ENCODE data around the gene ZNF862. TPM values are rescaled to one million over a fixed set of nuclear protein-coding genes. Genes with fewer than 3 reads are reported as not detected.
"Not testable (repeated sequence)": the region's sequence is repeated elsewhere in the genome, so short reads cannot be mapped to it uniquely, and the experiment has no call there.

Gene ZNF862
- total and polyA plus RNA-seq, 5 donors from 2014 or later, result 5.3 to 32.8 (median 7.2) TPM

DNA sequence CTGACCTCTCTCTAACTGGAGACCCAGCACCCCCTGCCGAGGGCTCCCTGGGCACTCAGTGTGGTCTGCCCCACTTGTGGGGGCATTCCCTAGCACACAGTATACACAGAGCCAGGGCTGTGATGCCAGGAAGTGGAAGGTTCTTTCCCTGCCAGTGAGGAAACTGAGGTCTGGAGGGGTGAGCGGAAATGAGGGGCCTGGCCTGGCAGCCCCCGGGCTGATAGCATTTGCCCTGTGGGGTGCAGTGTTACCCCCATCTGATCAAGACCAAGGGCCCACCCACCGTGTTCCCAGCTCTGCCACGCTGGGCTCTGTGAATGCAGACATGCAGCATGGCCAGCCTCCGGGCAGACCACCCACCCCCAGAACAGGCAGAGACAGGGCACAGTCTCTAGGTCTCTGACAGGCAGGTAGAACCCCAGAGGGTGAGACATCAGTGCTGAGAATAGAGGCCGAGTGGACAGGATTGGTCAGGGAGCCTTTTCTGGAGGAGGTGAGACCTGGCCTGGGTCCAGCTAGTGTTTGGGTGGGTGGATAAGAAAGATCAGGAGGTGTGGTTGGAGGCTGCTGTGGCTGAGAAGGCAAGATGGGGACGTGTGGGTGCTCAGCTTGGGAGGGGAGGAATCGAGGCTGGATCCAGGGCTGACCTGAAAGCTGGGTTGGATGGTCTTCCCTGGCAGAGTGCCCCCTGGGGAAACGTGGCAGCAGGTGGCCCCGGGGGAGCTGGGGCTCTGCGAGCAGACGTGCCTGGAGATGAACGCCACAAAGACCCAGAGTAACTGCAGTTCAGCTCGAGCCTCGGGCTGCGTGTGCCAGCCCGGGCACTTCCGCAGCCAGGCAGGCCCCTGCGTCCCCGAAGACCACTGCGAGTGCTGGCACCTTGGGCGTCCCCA, 10.8 kb upstream of the ZNF862 start:
- DNase-seq (no peak), ATAC-seq (ENCODE audit: low read depth in 2 of 2) (no peak)
- Mint-ChIP-seq H3K27me3 (peaks cover 12% of the 10 kb centered on the region), H3K4me3 (no peak overlapping the region), H3K4me1 (no peaks in the 10 kb centered on the region), H3K9me3 (no peaks in the 10 kb centered on the region), H3K36me3 (no peaks in the 10 kb centered on the region), H3K27ac (no peak overlapping the region)
- no peak overlapping the region for H3K4me3 ChIP-seq (ENCODE audit: low read depth, low read length)
- H3K36me3 ChIP-seq (ENCODE audit: control insufficient read depth, insufficient read depth, low read length), result no peaks in the 10 kb centered on the region
- no peaks in the 10 kb centered on the region for H3K9me3 ChIP-seq (ENCODE audit: control insufficient read depth in 2 of 2, low read length in 2 of 2)
- no peaks in the 10 kb centered on the region for H3K27me3 ChIP-seq (ENCODE audit: control insufficient read depth, insufficient read depth, low read length)
- H3K27ac ChIP-seq (ENCODE audit: insufficient read depth, low read length, poor library complexity, severe bottlenecking), result no peak overlapping the region
- no peaks in the 10 kb centered on the region for H3K4me1 ChIP-seq (ENCODE audit: control insufficient read depth, insufficient read depth, low read length, poor library complexity, severe bottlenecking)

DNA sequence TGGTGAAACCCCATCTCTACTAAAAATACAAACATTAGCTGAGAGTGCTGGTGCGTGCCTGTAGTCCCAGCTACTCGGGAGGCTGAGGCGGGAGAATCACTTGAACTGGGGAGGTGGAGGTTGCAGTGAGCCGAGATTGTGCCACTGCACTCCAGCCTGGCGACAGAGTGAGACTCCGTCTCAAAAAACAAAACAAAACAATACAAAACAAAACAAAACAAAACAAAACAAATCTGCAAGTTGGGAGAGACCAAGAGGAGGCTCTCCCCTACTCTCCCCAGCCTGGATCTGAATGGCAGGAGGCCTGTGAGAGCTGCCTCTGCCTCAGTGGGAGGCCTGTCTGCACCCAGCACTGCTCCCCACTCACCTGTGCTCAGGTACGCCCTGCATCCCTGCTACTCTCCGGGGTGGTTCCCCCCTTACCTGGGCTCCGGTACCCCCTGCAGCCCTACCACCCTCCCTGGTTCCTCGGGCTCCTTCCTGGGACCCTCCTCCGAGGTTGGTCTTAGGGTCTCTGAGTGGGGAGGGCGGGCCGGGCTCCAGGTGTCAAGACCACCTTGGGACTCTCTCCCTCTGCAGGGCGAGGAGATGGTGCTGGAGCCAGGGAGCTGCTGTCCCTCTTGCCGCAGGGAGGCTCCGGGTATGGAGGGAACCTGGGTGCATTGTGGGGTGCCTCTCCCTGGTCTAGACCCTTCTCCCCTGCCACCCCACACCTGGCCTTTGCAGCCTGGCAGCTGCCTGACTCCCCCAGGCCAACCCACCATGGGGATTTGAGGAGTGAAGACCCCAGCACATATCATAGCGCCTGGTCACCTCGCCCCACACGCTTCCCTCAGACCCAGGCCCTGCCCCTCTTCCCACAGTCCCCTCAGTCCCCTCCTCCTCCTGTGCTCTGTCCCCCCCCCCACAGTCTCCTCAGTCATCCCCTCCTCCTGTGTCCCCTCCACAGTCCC, 9.5 kb upstream of the ZNF862 start:
- Histone ChIP-seq H3K4me1 (ENCODE audit: control insufficient read depth, insufficient read depth, low read length, poor library complexity, severe bottlenecking) (no peaks in the 10 kb centered on the region), H3K4me3 (ENCODE audit: low read depth, low read length) (no peak overlapping the region), H3K27me3 (ENCODE audit: control insufficient read depth, insufficient read depth, low read length) (no peaks in the 10 kb centered on the region), H3K9me3 (ENCODE audit: control insufficient read depth in 2 of 2, low read length in 2 of 2) (no peaks in the 10 kb centered on the region), H3K27ac (ENCODE audit: insufficient read depth, low read length, poor library complexity, severe bottlenecking) (no peak overlapping the region), H3K36me3 (ENCODE audit: control insufficient read depth, insufficient read depth, low read length) (no peaks in the 10 kb centered on the region)
- ATAC-seq (ENCODE audit: low read depth in 2 of 2) (no peak), DNase-seq (no peak)
- peak overlapping the region in 1 of 3 donors; percentile 68 for H3K27ac Mint-ChIP-seq
- peaks cover 18% of the 10 kb centered on the region for H3K27me3 Mint-ChIP-seq
- H3K9me3 Mint-ChIP-seq, result no peaks in the 10 kb centered on the region
- no peak overlapping the region for H3K4me3 Mint-ChIP-seq
- H3K36me3 Mint-ChIP-seq, result no peaks in the 10 kb centered on the region
- H3K4me1 Mint-ChIP-seq, result no peaks in the 10 kb centered on the region

DNA sequence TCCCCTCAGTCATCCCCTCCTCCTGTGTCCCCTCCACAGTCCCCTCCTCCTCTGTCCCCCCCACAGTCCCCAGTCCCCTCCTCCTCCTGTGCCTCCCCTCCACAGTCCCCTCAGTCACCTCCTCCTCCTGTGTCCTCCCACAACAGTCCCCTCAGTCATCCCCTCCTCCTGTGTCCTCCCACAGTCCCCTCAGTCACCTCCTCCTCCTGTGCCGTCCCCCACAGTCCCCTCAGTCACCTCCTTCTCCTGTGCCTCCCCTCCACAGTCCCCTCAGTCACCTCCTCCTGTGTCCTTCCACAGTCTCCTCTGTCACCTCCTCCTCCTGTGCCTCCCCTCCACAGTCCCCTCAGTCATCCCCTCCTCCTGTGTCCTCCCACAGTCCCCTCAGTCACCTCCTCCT, 7.6 kb upstream of the ZNF862 start:
- H3K27me3 Mint-ChIP-seq, result peaks cover 24% of the 10 kb centered on the region
- H3K4me3 Mint-ChIP-seq, H3K9me3 Mint-ChIP-seq: not testable (repeated sequence)

DNA sequence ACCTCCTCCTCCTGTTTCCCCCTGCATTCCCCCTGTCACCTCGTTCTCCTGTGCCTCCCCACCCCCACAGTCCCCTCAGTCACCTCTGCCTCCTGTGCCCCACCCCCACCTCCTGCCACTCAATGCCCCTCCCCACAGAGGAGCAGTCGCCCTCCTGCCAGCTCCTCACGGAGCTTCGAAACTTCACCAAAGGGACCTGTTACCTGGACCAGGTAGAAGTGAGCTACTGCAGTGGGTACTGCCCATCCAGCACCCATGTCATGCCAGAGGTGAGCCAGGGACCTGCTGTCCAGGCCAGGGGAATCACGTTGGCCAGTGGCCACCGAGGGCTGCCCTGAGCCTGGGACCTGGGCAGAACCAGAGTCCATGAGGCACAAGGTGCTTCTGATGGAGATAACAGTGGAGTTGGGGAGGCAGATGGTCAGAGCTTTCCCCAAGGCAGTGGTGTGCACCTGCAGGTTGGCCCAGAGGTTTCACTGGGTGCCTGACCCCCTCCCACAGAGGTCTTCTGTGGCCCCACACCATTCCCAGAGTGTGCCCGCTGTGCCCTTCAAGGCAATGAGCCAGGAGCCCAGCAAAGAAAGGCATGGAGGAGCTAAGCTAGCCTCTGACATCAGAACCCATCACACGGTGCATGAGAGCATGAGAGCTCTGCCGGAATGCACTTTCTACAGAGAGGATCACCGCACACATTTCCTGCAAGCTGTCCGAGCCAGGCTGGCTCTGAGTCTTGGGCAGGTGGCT, 7.0 kb upstream of the ZNF862 start:
- H3K36me3 ChIP-seq (ENCODE audit: control insufficient read depth, insufficient read depth, low read length), result no peaks in the 10 kb centered on the region
- no peaks in the 10 kb centered on the region for H3K36me3 Mint-ChIP-seq
- no peak for DNase-seq

More for the DNA sequence above, 7.6 kb upstream of the ZNF862 start:
- not testable (repeated sequence) for H3K4me3 ChIP-seq (ENCODE audit: low read depth, low read length); ATAC-seq (ENCODE audit: low read depth in 2 of 2); H3K36me3 ChIP-seq (ENCODE audit: control insufficient read depth, insufficient read depth, low read length); H3K4me1 Mint-ChIP-seq; DNase-seq; H3K36me3 Mint-ChIP-seq; H3K4me1 ChIP-seq (ENCODE audit: control insufficient read depth, insufficient read depth, low read length, poor library complexity, severe bottlenecking); H3K27me3 ChIP-seq (ENCODE audit: control insufficient read depth, insufficient read depth, low read length); H3K27ac ChIP-seq (ENCODE audit: insufficient read depth, low read length, poor library complexity, severe bottlenecking); H3K27ac Mint-ChIP-seq; H3K9me3 ChIP-seq (ENCODE audit: control insufficient read depth in 2 of 2, low read length in 2 of 2)

DNA sequence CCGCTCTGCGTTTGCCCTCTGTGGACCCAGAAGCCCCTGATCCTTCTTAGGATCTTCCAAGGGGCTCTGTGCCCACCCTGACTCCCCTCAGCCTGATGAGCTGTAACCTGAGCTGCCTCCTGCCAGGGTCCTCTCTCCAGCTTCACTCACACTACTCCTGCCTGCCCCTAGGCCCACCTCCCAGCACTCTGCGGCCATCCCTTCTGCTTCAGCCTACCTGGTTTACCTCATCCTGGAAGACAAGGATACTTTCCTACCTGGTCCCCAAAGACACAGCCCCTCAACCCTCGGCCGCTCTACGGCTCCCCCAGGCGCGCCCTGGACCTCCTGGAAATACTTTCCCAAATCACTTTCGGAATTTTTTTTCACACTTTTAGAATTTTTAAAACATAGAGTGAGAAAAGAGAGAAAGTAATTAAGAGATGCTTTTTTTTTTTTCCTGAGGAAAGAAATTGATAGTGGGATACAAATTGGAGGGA, 6.4 kb upstream of the ZNF862 start:
- Histone ChIP-seq H3K27me3 (ENCODE audit: control insufficient read depth, insufficient read depth, low read length) (no peaks in the 10 kb centered on the region), H3K27ac (ENCODE audit: insufficient read depth, low read length, poor library complexity, severe bottlenecking) (no peak overlapping the region), H3K9me3 (ENCODE audit: control insufficient read depth in 2 of 2, low read length in 2 of 2) (no peaks in the 10 kb centered on the region), H3K4me1 (ENCODE audit: control insufficient read depth, insufficient read depth, low read length, poor library complexity, severe bottlenecking) (no peaks in the 10 kb centered on the region), H3K36me3 (ENCODE audit: control insufficient read depth, insufficient read depth, low read length) (no peaks in the 10 kb centered on the region), H3K4me3 (ENCODE audit: low read depth, low read length) (no peak overlapping the region)
- no peaks in the 10 kb centered on the region for H3K4me1 Mint-ChIP-seq
- H3K36me3 Mint-ChIP-seq, result no peaks in the 10 kb centered on the region
- no peak overlapping the region for H3K27ac Mint-ChIP-seq
- DNase-seq (no peak), ATAC-seq (ENCODE audit: low read depth in 2 of 2) (no peak)
- no peak overlapping the region for H3K4me3 Mint-ChIP-seq
- no peaks in the 10 kb centered on the region for H3K9me3 Mint-ChIP-seq
- peaks cover 30% of the 10 kb centered on the region for H3K27me3 Mint-ChIP-seq

More for the DNA sequence above, 7.0 kb upstream of the ZNF862 start:
- H3K4me1 ChIP-seq (ENCODE audit: control insufficient read depth, insufficient read depth, low read length, poor library complexity, severe bottlenecking), result no peaks in the 10 kb centered on the region
- no peak overlapping the region for H3K27ac ChIP-seq (ENCODE audit: insufficient read depth, low read length, poor library complexity, severe bottlenecking)
- no peaks in the 10 kb centered on the region for H3K27me3 ChIP-seq (ENCODE audit: control insufficient read depth, insufficient read depth, low read length)
- ATAC-seq (ENCODE audit: low read depth in 2 of 2), result no peak
- Mint-ChIP-seq H3K27me3 (peaks cover 30% of the 10 kb centered on the region), H3K4me3 (no peak overlapping the region), H3K4me1 (no peaks in the 10 kb centered on the region), H3K9me3 (no peaks in the 10 kb centered on the region), H3K27ac (no peak overlapping the region)
- H3K4me3 ChIP-seq (ENCODE audit: low read depth, low read length), result no peak overlapping the region
- H3K9me3 ChIP-seq (ENCODE audit: control insufficient read depth in 2 of 2, low read length in 2 of 2), result no peaks in the 10 kb centered on the region

DNA sequence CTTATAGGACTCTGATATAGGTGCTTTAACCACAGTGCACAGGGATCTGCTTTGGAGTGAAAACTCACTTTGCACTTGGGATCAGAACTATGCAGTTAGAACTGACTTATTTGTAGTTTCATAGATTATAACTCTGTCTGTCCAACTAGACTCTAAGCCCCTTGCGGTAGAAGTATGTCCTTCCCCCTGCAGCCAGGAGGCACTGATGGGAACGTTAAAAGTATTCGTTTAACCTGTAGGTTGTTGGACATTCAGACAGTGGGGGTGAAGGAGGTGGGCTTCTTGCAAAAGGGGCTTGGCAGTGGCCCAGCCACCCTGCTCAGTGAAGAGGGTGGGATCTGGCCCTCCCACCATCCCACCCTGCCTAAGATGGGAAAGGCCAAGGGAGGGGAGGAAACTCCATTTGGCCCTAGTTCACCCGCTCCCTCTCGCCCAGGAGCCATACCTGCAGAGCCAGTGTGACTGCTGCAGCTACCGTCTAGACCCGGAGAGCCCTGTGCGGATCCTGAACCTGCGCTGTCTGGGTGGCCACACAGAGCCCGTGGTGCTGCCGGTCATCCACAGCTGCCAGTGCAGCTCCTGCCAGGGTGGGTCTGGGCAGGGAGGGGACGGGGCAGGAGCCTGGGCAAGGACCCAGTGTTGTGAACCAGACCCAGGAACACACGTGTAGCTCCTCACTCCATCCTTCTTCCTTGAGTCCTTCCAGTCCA, 5.7 kb upstream of the ZNF862 start:
- Mint-ChIP-seq H3K4me1 (peaks cover 0 to under 1% (median under 1%) of the 10 kb centered on the region in 4 donors), H3K27ac (no peak overlapping the region), H3K9me3 (no peaks in the 10 kb centered on the region), H3K4me3 (no peak overlapping the region), H3K27me3 (peaks cover 30% of the 10 kb centered on the region), H3K36me3 (no peaks in the 10 kb centered on the region)
- H3K27me3 ChIP-seq (ENCODE audit: control insufficient read depth, insufficient read depth, low read length), result no peaks in the 10 kb centered on the region
- H3K4me3 ChIP-seq (ENCODE audit: low read depth, low read length), result no peak overlapping the region
- no peak overlapping the region for H3K27ac ChIP-seq (ENCODE audit: insufficient read depth, low read length, poor library complexity, severe bottlenecking)
- H3K9me3 ChIP-seq (ENCODE audit: control insufficient read depth in 2 of 2, low read length in 2 of 2), result no peaks in the 10 kb centered on the region
- no peak for ATAC-seq (ENCODE audit: low read depth in 2 of 2)
- no peaks in the 10 kb centered on the region for H3K4me1 ChIP-seq (ENCODE audit: control insufficient read depth, insufficient read depth, low read length, poor library complexity, severe bottlenecking)
- no peak for DNase-seq
- H3K36me3 ChIP-seq (ENCODE audit: control insufficient read depth, insufficient read depth, low read length), result no peaks in the 10 kb centered on the region
